AG09309 (cell line): ENCODE measurements around the gene TOP2A.
"Not testable (repeated sequence)": the region's sequence is repeated elsewhere in the genome, so short reads cannot be mapped to it uniquely, and the experiment has no call there.

Experiments used
- DNase-seq: peaks from one replicate; pipeline ENCODE4 v3.0.0-alpha.2; 2010; ENCODE audit warnings: low read depth
- H3K4me3 ChIP-seq: 2 replicates; pipeline ENCODE4 v1.5.1; 2011; ENCODE audit warnings: mild to moderate bottlenecking, low read depth, low read length, moderate library complexity; ENCODE audit not compliant: control insufficient read depth
- TF ChIP-seq, protein P1 (sequence below): IDR thresholded peaks from 2 replicates; pipeline ENCODE4 v1.5.1; 2011; ENCODE audit warnings: mild to moderate bottlenecking, low read depth, low read length, inconsistent platforms; ENCODE audit not compliant: insufficient read depth, control insufficient read depth; ENCODE audit errors: missing control alignments

Gene TOP2A

GRCh38 chr17:40377832-40378231, 39.9 kb downstream of the TOP2A start:
- TF ChIP-seq, protein P1, sequence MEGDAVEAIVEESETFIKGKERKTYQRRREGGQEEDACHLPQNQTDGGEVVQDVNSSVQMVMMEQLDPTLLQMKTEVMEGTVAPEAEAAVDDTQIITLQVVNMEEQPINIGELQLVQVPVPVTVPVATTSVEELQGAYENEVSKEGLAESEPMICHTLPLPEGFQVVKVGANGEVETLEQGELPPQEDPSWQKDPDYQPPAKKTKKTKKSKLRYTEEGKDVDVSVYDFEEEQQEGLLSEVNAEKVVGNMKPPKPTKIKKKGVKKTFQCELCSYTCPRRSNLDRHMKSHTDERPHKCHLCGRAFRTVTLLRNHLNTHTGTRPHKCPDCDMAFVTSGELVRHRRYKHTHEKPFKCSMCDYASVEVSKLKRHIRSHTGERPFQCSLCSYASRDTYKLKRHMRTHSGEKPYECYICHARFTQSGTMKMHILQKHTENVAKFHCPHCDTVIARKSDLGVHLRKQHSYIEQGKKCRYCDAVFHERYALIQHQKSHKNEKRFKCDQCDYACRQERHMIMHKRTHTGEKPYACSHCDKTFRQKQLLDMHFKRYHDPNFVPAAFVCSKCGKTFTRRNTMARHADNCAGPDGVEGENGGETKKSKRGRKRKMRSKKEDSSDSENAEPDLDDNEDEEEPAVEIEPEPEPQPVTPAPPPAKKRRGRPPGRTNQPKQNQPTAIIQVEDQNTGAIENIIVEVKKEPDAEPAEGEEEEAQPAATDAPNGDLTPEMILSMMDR, result no peak
- no peak overlapping the region for H3K4me3 ChIP-seq
- no peak for DNase-seq

GRCh38 chr17:40376541-40376940, 41.2 kb downstream of the TOP2A start:
- H3K4me3 ChIP-seq, result not testable (repeated sequence)

GRCh38 chr17:40375786-40376185, 41.9 kb downstream of the TOP2A start:
- H3K4me3 ChIP-seq, DNase-seq: not testable (repeated sequence)

More at GRCh38 chr17:40376541-40376940, 41.2 kb downstream of the TOP2A start:
- DNase-seq, result not testable (repeated sequence)

GRCh38 chr17:40374821-40375498, 42.7 kb downstream of the TOP2A start:
- no peak for DNase-seq
- TF ChIP-seq, protein P1, result no peak
- no peak overlapping the region for H3K4me3 ChIP-seq

DNA sequence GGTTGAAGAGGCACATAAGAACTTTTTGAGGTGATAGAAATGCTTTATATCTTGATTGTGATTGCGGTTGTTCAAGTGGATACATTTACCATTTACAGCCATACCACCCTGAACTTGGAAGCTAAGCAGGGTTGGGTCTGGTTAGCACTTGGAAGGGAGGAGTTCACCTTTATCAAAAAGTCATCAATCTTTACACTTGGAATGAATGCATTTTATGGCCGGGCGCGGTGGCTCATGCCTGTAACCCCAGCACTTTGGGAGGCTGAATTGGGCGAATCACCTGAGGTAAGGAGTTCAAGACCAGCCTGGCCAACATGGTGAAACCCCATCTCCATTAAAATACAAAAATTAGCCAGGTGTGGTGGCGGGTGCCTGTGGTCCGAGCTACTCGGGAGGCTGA, 43.7 kb downstream of the TOP2A start:
- TF ChIP-seq, protein P1, result no peak
- DNase-seq, result no peak
- H3K4me3 ChIP-seq, result no peak overlapping the region

- TF ChIP-seq, protein P1, result no peak
- peak; percentile 57 for DNase-seq
- no peak overlapping the region for H3K4me3 ChIP-seq
These were observed 44.4 kb downstream of the TOP2A start for GRCh38 chr17:40373324-40373723.

- H3K4me3 ChIP-seq, DNase-seq: not testable (repeated sequence)
These were observed 45.1 kb downstream of the TOP2A start for GRCh38 chr17:40372644-40373043.

GRCh38 chr17:40372031-40372430, 45.7 kb downstream of the TOP2A start:
- TF ChIP-seq, protein P1, result no peak
- H3K4me3 ChIP-seq, result no peak overlapping the region
- DNase-seq, result no peak
